AG10803 (cell line): ENCODE measurements around the gene KANK2.
"Not testable (repeated sequence)": the region's sequence is repeated elsewhere in the genome, so short reads cannot be mapped to it uniquely, and the experiment has no call there.

Source experiments
- DNase-seq: peaks from one replicate; pipeline ENCODE4 v3.0.0; 2010; ENCODE audit warnings: low read depth
- H3K4me3 ChIP-seq: 2 replicates; pipeline ENCODE4 v1.5.1; 2011; ENCODE audit warnings: mild to moderate bottlenecking, low read length, control low read depth
- CTCF ChIP-seq: conservative IDR thresholded peaks from 2 replicates; pipeline ENCODE4 v1.5.1; 2011; ENCODE audit warnings: mild to moderate bottlenecking, low read length, control low read depth, inconsistent platforms

The KANK2 gene

GRCh38 chr19:11191273-11191755 is 6.0 kb downstream of the KANK2 start:
- peak; percentile 61 for DNase-seq
- TF ChIP-seq CTCF, result no peak
- no peak overlapping the region for H3K4me3 ChIP-seq

- DNase-seq, result no peak
- TF ChIP-seq CTCF, result no peak
- no peak overlapping the region for H3K4me3 ChIP-seq
These were observed 6.8 kb downstream of the KANK2 start for GRCh38 chr19:11190501-11190900.

GRCh38 chr19:11187441-11187840 is 9.9 kb downstream of the KANK2 start:
- no peak for TF ChIP-seq CTCF
- no peak for DNase-seq
- no peak overlapping the region for H3K4me3 ChIP-seq

- no peak for TF ChIP-seq CTCF
- DNase-seq, result no peak
- H3K4me3 ChIP-seq, result no peak overlapping the region
These were observed 14.4 kb downstream of the KANK2 start for GRCh38 chr19:11182994-11183393.

- DNase-seq, result no peak
- H3K4me3 ChIP-seq, result no peak overlapping the region
- TF ChIP-seq CTCF, result no peak
These were observed 15.9 kb downstream of the KANK2 start for GRCh38 chr19:11181488-11181887.

- DNase-seq, H3K4me3 ChIP-seq: not testable (repeated sequence)
These were observed 16.4 kb downstream of the KANK2 start for GRCh38 chr19:11180975-11181374.

- no peak for DNase-seq
- no peak overlapping the region for H3K4me3 ChIP-seq
- no peak for TF ChIP-seq CTCF
These were observed 17.0 kb downstream of the KANK2 start for GRCh38 chr19:11180346-11180745.

- no peak for TF ChIP-seq CTCF
- no peak for DNase-seq
- no peak overlapping the region for H3K4me3 ChIP-seq
These were observed 17.5 kb downstream of the KANK2 start for GRCh38 chr19:11179716-11180297.

- H3K4me3 ChIP-seq, DNase-seq: not testable (repeated sequence)
These were observed 18.2 kb downstream of the KANK2 start for GRCh38 chr19:11179145-11179465.
